HTERT RPE-1 (cell line): ENCODE measurements around the gene ZCCHC14.

Experiments used
- in situ Hi-C: fragments of 300-500 bp; cut with MboI; formaldehyde crosslinking; loops from 4 replicates; pipeline ENCODE4 v1.14.3; 2020; ENCODE audit warnings: low sequenced_read_pairs

ZCCHC14 gene

GRCh38 chr16:87492721-87493607 lies at the start of gene ZCCHC14:
TSS of gene ZCCHC14 (minus strand) at chr16:87493024. CDS start at chr16:87492238, 786 bp downstream.
- in situ Hi-C loops, result no loop called here

- in situ Hi-C loops, result no loop called here
Measured at GRCh38 chr16:87541872-87542234, 49.0 kb upstream of the ZCCHC14 start.

GRCh38 chr16:87541147-87541871 lies 48.5 kb upstream of the ZCCHC14 start:
- in situ Hi-C loops, result no loop called here

- in situ Hi-C loops, result no loop called here
Measured at GRCh38 chr16:87540897-87541146, 48.0 kb upstream of the ZCCHC14 start.

GRCh38 chr16:87540072-87540896 lies 47.5 kb upstream of the ZCCHC14 start:
- in situ Hi-C loops, result no loop called here

- in situ Hi-C loops, result no loop called here
Measured at GRCh38 chr16:87539113-87539512, 46.3 kb upstream of the ZCCHC14 start.

- in situ Hi-C loops, result no loop called here
Measured at GRCh38 chr16:87538594-87538993, 45.8 kb upstream of the ZCCHC14 start.

GRCh38 chr16:87538160-87538559 lies 45.3 kb upstream of the ZCCHC14 start:
- in situ Hi-C loops, result no loop called here

- in situ Hi-C loops, result no loop called here
Measured at GRCh38 chr16:87536795-87537142, 43.9 kb upstream of the ZCCHC14 start.

- in situ Hi-C loops, result no loop called here
Measured at GRCh38 chr16:87535855-87536794, 43.3 kb upstream of the ZCCHC14 start.

GRCh38 chr16:87535457-87535854 lies 42.6 kb upstream of the ZCCHC14 start:
- in situ Hi-C loops, result no loop called here

GRCh38 chr16:87534751-87535150 lies 41.9 kb upstream of the ZCCHC14 start:
- in situ Hi-C loops, result no loop called here

GRCh38 chr16:87534030-87534653 lies 41.3 kb upstream of the ZCCHC14 start:
- in situ Hi-C loops, result no loop called here

GRCh38 chr16:87533061-87533460 lies 40.2 kb upstream of the ZCCHC14 start:
- in situ Hi-C loops, result no loop called here

GRCh38 chr16:87531418-87531817 lies 38.6 kb upstream of the ZCCHC14 start:
- in situ Hi-C loops, result no loop called here

- in situ Hi-C loops, result no loop called here
Measured at GRCh38 chr16:87528690-87529579, 36.1 kb upstream of the ZCCHC14 start.

- in situ Hi-C loops, result no loop called here
Measured at GRCh38 chr16:87527055-87527724, 34.4 kb upstream of the ZCCHC14 start.

- in situ Hi-C loops, result no loop called here
Measured at GRCh38 chr16:87526238-87526947, 33.6 kb upstream of the ZCCHC14 start.
